K562 (cell line): ENCODE results near the gene DLX3.

Experiments used
- TF ChIP-seq, protein P1 (sequence below), 3 experiments: IDR thresholded peaks in 2 of 3; conservative IDR thresholded peaks in 1 of 3; 2 replicates each; pipeline ENCODE4 v1.5.1; 2011 to 2012; ENCODE audit warnings: low read length in 3 of 3, mild to moderate bottlenecking in 3 of 3, control low read depth in 2 of 3, improper control_type of control experiment in 1 of 3, inconsistent platforms in 1 of 3, low read depth in 1 of 3, mixed read lengths in 1 of 3, moderate library complexity in 1 of 3; ENCODE audit not compliant: insufficient read depth in 2 of 3
- TF ChIP-seq, protein P2 (sequence below), 2 experiments: IDR thresholded peaks; 2 replicates each; pipeline ENCODE4 v1.6.1; 2012; ENCODE audit warnings: improper control_type of control experiment in 2 of 2, low read depth in 2 of 2, low read length in 2 of 2, borderline replicate concordance in 1 of 2
- TF ChIP-seq, protein P3 (sequence below): fragments of 250-450 bp; sonication (Bioruptor Pico); IDR thresholded peaks from 2 replicates; pipeline ENCODE4 v1.4.0; 2020
- TF ChIP-seq, protein P4 (sequence below): sonication (generic); formaldehyde crosslinking; IDR thresholded peaks from 2 replicates; pipeline ENCODE4 v1.9.0; 2022; ENCODE audit warnings: mild to moderate bottlenecking, missing genetic modification reagents

DNA sequence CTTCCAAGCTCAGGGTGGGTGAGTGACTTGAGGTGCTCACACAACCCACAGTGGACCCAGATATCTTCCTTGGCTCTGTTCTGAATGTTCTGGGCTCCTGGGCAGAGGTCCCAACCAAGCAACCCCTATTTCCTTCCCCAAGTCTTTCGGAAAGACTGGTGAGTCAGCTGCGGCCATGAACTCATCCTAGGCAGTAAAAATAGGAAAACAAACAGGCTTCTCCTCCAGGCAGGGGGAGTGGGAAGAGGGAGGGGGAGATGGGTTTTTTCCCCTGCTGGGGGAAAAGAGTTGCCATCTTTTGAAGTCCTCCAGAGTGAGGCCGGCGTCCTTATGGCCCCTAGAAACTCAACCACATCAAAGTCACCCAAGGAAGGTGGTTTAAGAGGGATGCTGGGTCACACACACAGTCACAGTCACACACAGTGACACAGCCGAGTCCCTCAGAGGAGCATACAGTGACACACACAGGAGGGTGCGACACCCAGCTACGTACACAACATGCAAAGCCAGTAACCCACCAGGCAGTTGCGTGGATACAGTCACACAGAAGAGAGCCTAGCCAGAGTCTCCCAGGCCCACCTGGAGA lies 42.0 kb downstream of the DLX3 start:
- TF ChIP-seq, protein P1, sequence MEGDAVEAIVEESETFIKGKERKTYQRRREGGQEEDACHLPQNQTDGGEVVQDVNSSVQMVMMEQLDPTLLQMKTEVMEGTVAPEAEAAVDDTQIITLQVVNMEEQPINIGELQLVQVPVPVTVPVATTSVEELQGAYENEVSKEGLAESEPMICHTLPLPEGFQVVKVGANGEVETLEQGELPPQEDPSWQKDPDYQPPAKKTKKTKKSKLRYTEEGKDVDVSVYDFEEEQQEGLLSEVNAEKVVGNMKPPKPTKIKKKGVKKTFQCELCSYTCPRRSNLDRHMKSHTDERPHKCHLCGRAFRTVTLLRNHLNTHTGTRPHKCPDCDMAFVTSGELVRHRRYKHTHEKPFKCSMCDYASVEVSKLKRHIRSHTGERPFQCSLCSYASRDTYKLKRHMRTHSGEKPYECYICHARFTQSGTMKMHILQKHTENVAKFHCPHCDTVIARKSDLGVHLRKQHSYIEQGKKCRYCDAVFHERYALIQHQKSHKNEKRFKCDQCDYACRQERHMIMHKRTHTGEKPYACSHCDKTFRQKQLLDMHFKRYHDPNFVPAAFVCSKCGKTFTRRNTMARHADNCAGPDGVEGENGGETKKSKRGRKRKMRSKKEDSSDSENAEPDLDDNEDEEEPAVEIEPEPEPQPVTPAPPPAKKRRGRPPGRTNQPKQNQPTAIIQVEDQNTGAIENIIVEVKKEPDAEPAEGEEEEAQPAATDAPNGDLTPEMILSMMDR (IDR thresholded peaks at IDR 0.05 in 2 of 3, conservative IDR thresholded peaks at IDR 0.05 in 1 of 3; ENCODE audit: insufficient read depth in 2 of 3, low read depth in 1 of 3, low read length in 3 of 3), result no peak
- TF ChIP-seq, protein P2, sequence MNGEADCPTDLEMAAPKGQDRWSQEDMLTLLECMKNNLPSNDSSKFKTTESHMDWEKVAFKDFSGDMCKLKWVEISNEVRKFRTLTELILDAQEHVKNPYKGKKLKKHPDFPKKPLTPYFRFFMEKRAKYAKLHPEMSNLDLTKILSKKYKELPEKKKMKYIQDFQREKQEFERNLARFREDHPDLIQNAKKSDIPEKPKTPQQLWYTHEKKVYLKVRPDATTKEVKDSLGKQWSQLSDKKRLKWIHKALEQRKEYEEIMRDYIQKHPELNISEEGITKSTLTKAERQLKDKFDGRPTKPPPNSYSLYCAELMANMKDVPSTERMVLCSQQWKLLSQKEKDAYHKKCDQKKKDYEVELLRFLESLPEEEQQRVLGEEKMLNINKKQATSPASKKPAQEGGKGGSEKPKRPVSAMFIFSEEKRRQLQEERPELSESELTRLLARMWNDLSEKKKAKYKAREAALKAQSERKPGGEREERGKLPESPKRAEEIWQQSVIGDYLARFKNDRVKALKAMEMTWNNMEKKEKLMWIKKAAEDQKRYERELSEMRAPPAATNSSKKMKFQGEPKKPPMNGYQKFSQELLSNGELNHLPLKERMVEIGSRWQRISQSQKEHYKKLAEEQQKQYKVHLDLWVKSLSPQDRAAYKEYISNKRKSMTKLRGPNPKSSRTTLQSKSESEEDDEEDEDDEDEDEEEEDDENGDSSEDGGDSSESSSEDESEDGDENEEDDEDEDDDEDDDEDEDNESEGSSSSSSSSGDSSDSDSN (IDR thresholded peaks at IDR 0.05; ENCODE audit: borderline replicate concordance in 1 of 2, low read depth in 2 of 2, low read length in 2 of 2), result no peak
- TF ChIP-seq, protein P3, sequence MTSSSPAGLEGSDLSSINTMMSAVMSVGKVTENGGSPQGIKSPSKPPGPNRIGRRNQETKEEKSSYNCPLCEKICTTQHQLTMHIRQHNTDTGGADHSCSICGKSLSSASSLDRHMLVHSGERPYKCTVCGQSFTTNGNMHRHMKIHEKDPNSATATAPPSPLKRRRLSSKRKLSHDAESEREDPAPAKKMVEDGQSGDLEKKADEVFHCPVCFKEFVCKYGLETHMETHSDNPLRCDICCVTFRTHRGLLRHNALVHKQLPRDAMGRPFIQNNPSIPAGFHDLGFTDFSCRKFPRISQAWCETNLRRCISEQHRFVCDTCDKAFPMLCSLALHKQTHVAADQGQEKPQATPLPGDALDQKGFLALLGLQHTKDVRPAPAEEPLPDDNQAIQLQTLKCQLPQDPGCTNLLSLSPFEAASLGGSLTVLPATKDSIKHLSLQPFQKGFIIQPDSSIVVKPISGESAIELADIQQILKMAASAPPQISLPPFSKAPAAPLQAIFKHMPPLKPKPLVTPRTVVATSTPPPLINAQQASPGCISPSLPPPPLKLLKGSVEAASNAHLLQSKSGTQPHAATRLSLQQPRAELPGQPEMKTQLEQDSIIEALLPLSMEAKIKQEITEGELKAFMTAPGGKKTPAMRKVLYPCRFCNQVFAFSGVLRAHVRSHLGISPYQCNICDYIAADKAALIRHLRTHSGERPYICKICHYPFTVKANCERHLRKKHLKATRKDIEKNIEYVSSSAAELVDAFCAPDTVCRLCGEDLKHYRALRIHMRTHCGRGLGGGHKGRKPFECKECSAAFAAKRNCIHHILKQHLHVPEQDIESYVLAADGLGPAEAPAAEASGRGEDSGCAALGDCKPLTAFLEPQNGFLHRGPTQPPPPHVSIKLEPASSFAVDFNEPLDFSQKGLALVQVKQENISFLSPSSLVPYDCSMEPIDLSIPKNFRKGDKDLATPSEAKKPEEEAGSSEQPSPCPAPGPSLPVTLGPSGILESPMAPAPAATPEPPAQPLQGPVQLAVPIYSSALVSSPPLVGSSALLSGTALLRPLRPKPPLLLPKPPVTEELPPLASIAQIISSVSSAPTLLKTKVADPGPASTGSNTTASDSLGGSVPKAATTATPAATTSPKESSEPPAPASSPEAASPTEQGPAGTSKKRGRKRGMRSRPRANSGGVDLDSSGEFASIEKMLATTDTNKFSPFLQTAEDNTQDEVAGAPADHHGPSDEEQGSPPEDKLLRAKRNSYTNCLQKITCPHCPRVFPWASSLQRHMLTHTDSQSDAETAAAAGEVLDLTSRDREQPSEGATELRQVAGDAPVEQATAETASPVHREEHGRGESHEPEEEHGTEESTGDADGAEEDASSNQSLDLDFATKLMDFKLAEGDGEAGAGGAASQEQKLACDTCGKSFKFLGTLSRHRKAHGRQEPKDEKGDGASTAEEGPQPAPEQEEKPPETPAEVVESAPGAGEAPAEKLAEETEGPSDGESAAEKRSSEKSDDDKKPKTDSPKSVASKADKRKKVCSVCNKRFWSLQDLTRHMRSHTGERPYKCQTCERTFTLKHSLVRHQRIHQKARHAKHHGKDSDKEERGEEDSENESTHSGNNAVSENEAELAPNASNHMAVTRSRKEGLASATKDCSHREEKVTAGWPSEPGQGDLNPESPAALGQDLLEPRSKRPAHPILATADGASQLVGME (CRISPR knock-in tag), result no peak
- TF ChIP-seq, protein P4, sequence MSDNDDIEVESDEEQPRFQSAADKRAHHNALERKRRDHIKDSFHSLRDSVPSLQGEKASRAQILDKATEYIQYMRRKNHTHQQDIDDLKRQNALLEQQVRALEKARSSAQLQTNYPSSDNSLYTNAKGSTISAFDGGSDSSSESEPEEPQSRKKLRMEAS (CRISPR knock-in tag), result no peak
